DOHH2 (cell line): ENCODE measurements around the gene RB1.

ENCODE experiments used
- H3F3A ChIP-seq: fragments of 200-600 bp; sonication (generic), shearing (Covaris generic); 2 replicates; pipeline ENCODE4 v1.6.0; 2016; ENCODE audit warnings: antibody characterized with exemption, mild to moderate bottlenecking; ENCODE audit not compliant: control insufficient read depth, insufficient read depth
- H3K27ac ChIP-seq: fragments of 200-600 bp; sonication (generic); 2 replicates; pipeline ENCODE4 v1.5.1; 2014; ENCODE audit warnings: low read depth, mild to moderate bottlenecking, low read length, moderate library complexity
- H3K27me3 ChIP-seq: fragments of 200-600 bp; sonication (generic); 2 replicates; pipeline ENCODE4 v1.6.1; 2014; ENCODE audit warnings: mild to moderate bottlenecking, low read length, mixed read lengths; ENCODE audit not compliant: control insufficient read depth
- H3K36me3 ChIP-seq: fragments of 200-600 bp; sonication (generic); 2 replicates; pipeline ENCODE4 v1.6.1; 2014; ENCODE audit warnings: mild to moderate bottlenecking, low read length, moderate library complexity, mixed read lengths; ENCODE audit not compliant: control insufficient read depth
- H3K4me1 ChIP-seq: fragments of 200-600 bp; sonication (generic); 2 replicates; pipeline ENCODE4 v1.6.1; 2014; ENCODE audit warnings: mild to moderate bottlenecking, low read length, mixed read lengths; ENCODE audit not compliant: control insufficient read depth
- H3K4me2 ChIP-seq: fragments of 200-600 bp; sonication (generic); 2 replicates; pipeline ENCODE4 v1.6.0; 2014; ENCODE audit warnings: mild to moderate bottlenecking, low read length, moderate library complexity
- H3K4me3 ChIP-seq: fragments of 200-600 bp; sonication (generic); 2 replicates; pipeline ENCODE4 v1.5.1; 2014; ENCODE audit warnings: mild to moderate bottlenecking, low read length, mixed read lengths
- H3K79me2 ChIP-seq: fragments of 200-600 bp; sonication (generic); 2 replicates; pipeline ENCODE4 v1.6.1; 2014; ENCODE audit warnings: mild to moderate bottlenecking, low read length, mixed read lengths; ENCODE audit not compliant: control insufficient read depth
- H3K9me2 ChIP-seq: fragments of 200-600 bp; sonication (generic); replicated peaks from 2 replicates; pipeline ENCODE4 v1.6.1; 2014; ENCODE audit warnings: mild to moderate bottlenecking, low read length, mixed read lengths; ENCODE audit not compliant: control insufficient read depth
- H3K9me3 ChIP-seq: fragments of 200-600 bp; sonication (generic); 2 replicates; pipeline ENCODE4 v1.6.1; 2014; ENCODE audit warnings: antibody characterized with exemption, low read length, mixed read lengths; ENCODE audit not compliant: control insufficient read depth, insufficient read depth
- H4K20me1 ChIP-seq: fragments of 200-600 bp; sonication (generic); 2 replicates; pipeline ENCODE4 v1.6.0; 2014; ENCODE audit warnings: low read depth, mild to moderate bottlenecking, antibody characterized with exemption, low read length, moderate library complexity; ENCODE audit not compliant: control insufficient read depth, insufficient read depth
- EZH2phosphoT487 ChIP-seq: fragments of 200-600 bp; sonication (generic); IDR thresholded peaks from 2 replicates; pipeline ENCODE4 v1.6.1; 2017; ENCODE audit warnings: borderline replicate concordance, mild to moderate bottlenecking, antibody characterized with exemption, low read length, moderate library complexity, mixed read lengths
- TF ChIP-seq, protein P1 (sequence below): fragments of 200-600 bp; sonication (generic); IDR thresholded peaks from one replicate; pipeline ENCODE4 v1.5.1; 2014; ENCODE audit warnings: antibody characterized with exemption, mild to moderate bottlenecking, low read depth, low read length; ENCODE audit not compliant: poor library complexity, severe bottlenecking

The RB1 gene

GRCh38 chr13:48500652-48501197 lies 197.2 kb downstream of the RB1 start:
- no peak overlapping the region for H3K4me3 ChIP-seq
- H3K9me2 ChIP-seq: no peaks in the 10 kb centered on the region
- TF ChIP-seq, protein P1, sequence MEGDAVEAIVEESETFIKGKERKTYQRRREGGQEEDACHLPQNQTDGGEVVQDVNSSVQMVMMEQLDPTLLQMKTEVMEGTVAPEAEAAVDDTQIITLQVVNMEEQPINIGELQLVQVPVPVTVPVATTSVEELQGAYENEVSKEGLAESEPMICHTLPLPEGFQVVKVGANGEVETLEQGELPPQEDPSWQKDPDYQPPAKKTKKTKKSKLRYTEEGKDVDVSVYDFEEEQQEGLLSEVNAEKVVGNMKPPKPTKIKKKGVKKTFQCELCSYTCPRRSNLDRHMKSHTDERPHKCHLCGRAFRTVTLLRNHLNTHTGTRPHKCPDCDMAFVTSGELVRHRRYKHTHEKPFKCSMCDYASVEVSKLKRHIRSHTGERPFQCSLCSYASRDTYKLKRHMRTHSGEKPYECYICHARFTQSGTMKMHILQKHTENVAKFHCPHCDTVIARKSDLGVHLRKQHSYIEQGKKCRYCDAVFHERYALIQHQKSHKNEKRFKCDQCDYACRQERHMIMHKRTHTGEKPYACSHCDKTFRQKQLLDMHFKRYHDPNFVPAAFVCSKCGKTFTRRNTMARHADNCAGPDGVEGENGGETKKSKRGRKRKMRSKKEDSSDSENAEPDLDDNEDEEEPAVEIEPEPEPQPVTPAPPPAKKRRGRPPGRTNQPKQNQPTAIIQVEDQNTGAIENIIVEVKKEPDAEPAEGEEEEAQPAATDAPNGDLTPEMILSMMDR: no peak
- TF ChIP-seq EZH2phosphoT487: no peak
- no peaks in the 10 kb centered on the region for H3K79me2 ChIP-seq
- H3K36me3 ChIP-seq: peaks cover 5% of the 10 kb centered on the region
- no peaks in the 10 kb centered on the region for H3K9me3 ChIP-seq
- H3K27me3 ChIP-seq: no peaks in the 10 kb centered on the region
- H3K4me1 ChIP-seq: peaks cover 32% of the 10 kb centered on the region
- H3F3A ChIP-seq: peaks cover 6% of the 10 kb centered on the region; the same call in 1 of the 2 replicates
- peak overlapping the region; percentile 24; the same call in 1 of the 2 replicates for H3K4me2 ChIP-seq
- H4K20me1 ChIP-seq: no peaks in the 10 kb centered on the region
- 0 out of 2 replicates have a peak overlapping the region, but pooled peaks have one; percentile 10 for H3K27ac ChIP-seq

- no peak overlapping the region for H3K4me2 ChIP-seq
- peaks cover 42% of the 10 kb centered on the region for H3K4me1 ChIP-seq
These were observed 198.2 kb downstream of the RB1 start for GRCh38 chr13:48501705-48502104.

GRCh38 chr13:48502601-48503319 lies 199.2 kb downstream of the RB1 start:
- H3K9me2 ChIP-seq: no peaks in the 10 kb centered on the region

More at GRCh38 chr13:48501705-48502104, 198.2 kb downstream of the RB1 start:
- Histone ChIP-seq H3K9me2 (no peaks in the 10 kb centered on the region), H4K20me1 (no peaks in the 10 kb centered on the region), H3F3A (peaks cover 6% of the 10 kb centered on the region; the same call in 1 of the 2 replicates), H3K4me3 (no peak overlapping the region), H3K79me2 (no peaks in the 10 kb centered on the region), H3K27ac (no peak overlapping the region), H3K36me3 (peaks cover 5% of the 10 kb centered on the region), H3K9me3 (no peaks in the 10 kb centered on the region), H3K27me3 (no peaks in the 10 kb centered on the region)
- TF ChIP-seq EZH2phosphoT487: no peak
- TF ChIP-seq, protein P1: no peak

More at GRCh38 chr13:48502601-48503319, 199.2 kb downstream of the RB1 start:
- Histone ChIP-seq H3K27me3 (no peaks in the 10 kb centered on the region), H3K9me3 (no peaks in the 10 kb centered on the region), H3K4me3 (no peak overlapping the region), H3K36me3 (peaks cover 5% of the 10 kb centered on the region), H4K20me1 (no peaks in the 10 kb centered on the region), H3K4me1 (peaks cover 40% of the 10 kb centered on the region), H3F3A (peaks cover 6% of the 10 kb centered on the region; the same call in 1 of the 2 replicates), H3K27ac (no peak overlapping the region), H3K4me2 (no peak overlapping the region), H3K79me2 (no peaks in the 10 kb centered on the region)
- no peak for TF ChIP-seq EZH2phosphoT487
- TF ChIP-seq, protein P1: no peak
